NCI-H146 (cell line): ENCODE results near the gene GSDMA.

Source experiments
- DNase-seq: peaks from one replicate; lab custom pipeline; 2025; lab: John Stamatoyannopoulos, UW

Gene GSDMA

GRCh38 chr17:39962642-39963220 is at the start of gene GSDMA:
Gene GSDMA, plus strand, starts transcription at chr17:39963004. Its CDS starts 2,684 bp downstream, at chr17:39965688.
- DNase-seq: no peak

GRCh38 chr17:39913989-39914388 is 48.8 kb upstream of the GSDMA start:
- DNase-seq: no peak

GRCh38 chr17:39915559-39915958 is 47.2 kb upstream of the GSDMA start:
- no peak for DNase-seq

- DNase-seq: no peak
Measured at GRCh38 chr17:39916918-39917317, 45.9 kb upstream of the GSDMA start.

- DNase-seq: no peak
Measured at GRCh38 chr17:39919087-39919683, 43.6 kb upstream of the GSDMA start.

- DNase-seq: no peak
Measured at GRCh38 chr17:39920218-39921210, 42.3 kb upstream of the GSDMA start.

- DNase-seq: no peak
Measured at GRCh38 chr17:39921323-39921722, 41.5 kb upstream of the GSDMA start.

GRCh38 chr17:39922006-39922405 is 40.8 kb upstream of the GSDMA start:
- DNase-seq: no peak

GRCh38 chr17:39923230-39923629 is 39.6 kb upstream of the GSDMA start:
- DNase-seq: no peak

GRCh38 chr17:39923836-39924690 is 38.7 kb upstream of the GSDMA start:
- no peak for DNase-seq

GRCh38 chr17:39924691-39925055 is 38.1 kb upstream of the GSDMA start:
- no peak for DNase-seq

GRCh38 chr17:39925282-39926134 is 37.3 kb upstream of the GSDMA start:
- no peak for DNase-seq

- no peak for DNase-seq
Measured at GRCh38 chr17:39926135-39926587, 36.6 kb upstream of the GSDMA start.

- DNase-seq: peak; percentile 36
Measured at GRCh38 chr17:39926588-39927100, 36.2 kb upstream of the GSDMA start.

GRCh38 chr17:39927101-39927928 is 35.5 kb upstream of the GSDMA start, which contains the start of the genes LRRC3C and ORMDL3:
Gene LRRC3C, plus strand, starts transcription at chr17:39927732. Its CDS starts 13,792 bp downstream, at chr17:39941524.
Gene ORMDL3, minus strand, starts transcription at chr17:39927601. Its CDS starts 3,398 bp downstream, at chr17:39924203.
- DNase-seq: peak; percentile 88

GRCh38 chr17:39927929-39928857 is 34.6 kb upstream of the GSDMA start:
- no peak for DNase-seq

GRCh38 chr17:39928858-39929645 is 33.8 kb upstream of the GSDMA start:
- DNase-seq: no peak
